Superior temporal gyrus (tissue), 1 donor: ENCODE results near the gene DLX1.
A peak's percentile ranks its signal among the peaks of the same experiment; 100 is the strongest.
"Not testable (repeated sequence)": the region's sequence is repeated elsewhere in the genome, so short reads cannot be mapped to it uniquely, and the experiment has no call there.

Experiments used
- DNase-seq: peaks from one replicate; pipeline ENCODE4 v3.0.0-alpha.2; 2016; ENCODE audit errors: extremely low spot score

DLX1 gene

DNA sequence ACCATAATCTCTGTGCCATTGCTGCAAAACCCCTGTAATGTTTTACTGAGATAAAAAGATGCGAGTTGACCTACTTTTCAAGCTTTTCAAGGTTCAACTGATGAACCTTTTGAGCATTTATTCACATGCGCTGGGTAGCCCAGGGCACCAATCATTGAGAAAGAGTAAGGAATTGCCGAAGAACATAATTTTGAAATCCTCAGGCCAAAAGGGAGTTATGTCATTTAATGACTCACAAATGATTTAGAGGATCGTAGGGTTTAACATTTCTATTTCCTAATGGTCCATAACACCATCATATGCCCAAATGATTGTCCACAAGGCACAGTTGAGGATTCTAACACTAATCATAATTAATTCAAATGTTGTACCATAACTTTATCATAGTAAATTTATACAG, 20.2 kb upstream of the DLX1 start:
- no peak for DNase-seq

DNA sequence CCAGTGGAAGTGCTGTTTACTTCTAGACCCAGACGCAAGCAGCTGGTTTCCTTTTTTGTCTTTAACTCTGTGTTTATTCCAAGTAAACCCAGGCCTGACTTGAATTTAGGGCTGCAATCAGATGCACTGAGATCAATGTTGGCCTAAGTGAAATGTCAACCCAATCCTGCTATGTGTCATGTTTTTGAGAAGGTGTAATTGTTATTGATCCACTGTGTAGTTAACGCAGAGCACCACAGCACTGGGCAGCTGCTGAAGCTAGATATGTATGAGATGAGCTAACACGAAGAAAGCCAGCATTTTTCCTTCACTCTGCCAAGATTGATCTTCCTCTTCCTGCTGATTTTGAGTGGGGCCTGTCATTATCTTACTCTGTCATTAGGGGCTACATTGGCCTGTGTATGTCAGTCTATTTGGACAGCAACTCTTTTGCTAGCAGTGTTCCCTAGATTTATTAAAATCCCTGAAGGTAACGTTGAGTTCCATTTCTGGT, 18.9 kb upstream of the DLX1 start:
- peak; percentile 10 for DNase-seq

DNA sequence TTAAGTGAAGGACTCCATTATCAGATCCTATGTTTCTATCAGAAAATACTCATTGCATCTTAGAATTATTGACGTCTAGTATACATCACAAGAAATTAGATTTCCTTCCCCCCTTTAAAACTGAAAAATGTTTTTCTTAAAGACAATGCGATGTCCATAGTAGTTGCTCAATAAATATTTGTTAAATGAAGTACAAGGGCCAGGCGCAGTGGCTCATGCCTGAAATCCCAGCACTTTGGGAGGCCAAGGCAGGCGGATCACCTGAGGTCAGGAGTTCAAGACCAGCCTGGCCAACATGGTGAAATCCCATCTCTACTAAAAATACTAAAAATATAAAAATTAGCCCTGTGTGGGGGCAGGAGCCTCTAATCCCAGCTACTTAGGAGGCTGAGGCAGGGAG, 17.4 kb upstream of the DLX1 start:
- not testable (repeated sequence) for DNase-seq

DNA sequence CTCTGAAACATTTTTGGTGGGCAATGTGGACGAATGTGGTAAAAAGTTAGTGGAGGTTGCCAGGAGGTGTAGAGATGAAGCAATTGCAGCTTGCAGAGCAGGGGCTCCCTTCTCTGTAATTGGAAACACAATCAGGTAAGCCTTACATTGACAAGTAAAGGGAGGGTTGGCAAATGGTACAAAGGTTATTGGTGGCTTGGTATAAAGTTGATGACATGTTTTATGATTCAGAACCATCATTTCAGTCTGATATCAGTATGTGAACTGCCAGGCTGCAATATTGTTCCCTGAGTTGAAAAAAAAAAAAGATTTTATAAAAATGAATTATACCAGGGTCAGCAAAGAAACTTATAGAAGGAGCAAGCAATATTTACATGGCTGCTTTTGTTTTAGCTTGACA, 14.4 kb upstream of the DLX1 start:
- no peak for DNase-seq

DNA sequence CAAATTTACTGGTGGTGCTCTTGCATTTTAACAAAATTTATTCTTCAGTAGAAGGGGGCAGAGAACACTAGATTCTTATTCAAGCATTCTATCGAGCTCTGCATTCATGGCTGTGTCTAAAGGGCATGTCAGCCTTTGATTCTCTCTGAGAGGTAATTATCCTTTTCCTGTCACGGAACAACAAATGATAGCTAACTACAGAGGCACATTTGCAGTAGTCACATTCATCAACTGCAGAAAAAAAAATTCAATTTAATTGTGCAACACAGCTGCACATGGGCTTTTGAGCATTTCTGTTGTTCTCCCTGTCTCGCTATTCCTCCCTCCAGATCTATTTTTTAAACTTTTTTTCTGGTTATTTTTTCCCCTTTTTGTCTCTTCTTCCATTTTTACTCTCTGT, 13.0 kb upstream of the DLX1 start:
- DNase-seq, result no peak

DNA sequence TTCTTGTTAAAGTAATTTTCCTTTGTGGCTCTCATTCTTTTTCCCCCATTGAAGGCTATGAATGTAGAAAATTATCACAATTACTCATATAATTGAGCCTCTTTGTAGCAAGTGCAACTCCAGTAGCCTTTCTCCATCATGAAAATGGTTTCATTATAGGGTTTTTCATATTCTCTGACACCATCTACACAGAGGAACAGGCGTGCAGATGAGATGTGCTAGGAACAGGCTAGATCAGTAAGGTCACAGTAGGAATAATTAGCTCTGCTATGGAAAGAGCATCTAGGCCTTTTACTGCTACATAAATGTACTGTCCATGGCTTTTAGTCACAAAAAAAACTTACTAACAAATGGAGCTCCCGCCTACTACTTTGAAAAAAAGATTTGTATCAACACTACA, 12.6 kb upstream of the DLX1 start:
- DNase-seq, result no peak

DNA sequence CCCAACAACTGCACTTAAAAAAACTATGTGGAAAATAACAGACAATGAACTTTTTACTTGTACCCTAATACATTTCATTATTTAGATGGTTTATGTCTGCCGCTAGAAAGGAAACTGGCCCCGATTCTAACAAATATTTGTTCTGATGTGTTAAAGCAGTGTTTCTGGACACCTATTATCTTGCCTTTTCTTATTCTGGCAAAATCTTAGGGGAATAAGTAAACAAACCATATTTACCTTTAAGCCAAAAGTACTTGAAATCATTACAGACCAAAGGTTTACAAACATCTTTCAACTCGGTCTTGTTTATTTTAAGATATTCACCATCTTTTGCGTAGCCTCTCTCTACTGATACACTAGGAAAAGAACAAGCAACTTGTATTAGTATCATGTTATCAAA, 11.8 kb upstream of the DLX1 start:
- no peak for DNase-seq

DNA sequence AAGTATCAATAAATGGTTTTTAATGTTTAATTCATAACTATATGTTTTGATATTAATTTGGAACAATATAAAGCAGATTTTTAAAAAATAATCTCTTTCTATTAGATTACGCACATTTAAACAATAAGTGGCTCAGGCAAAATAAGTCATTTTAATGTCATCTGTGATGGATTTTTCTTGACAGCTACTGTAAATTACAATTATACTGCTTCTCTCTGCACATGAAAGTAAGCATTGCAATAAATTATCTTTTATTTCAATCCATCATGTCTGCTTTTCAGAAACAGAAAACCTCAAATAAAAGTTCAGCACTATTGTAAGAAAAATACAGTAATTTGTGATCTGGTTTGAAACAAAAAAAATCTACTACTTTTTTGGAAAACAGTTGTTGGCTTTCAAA, 11.1 kb upstream of the DLX1 start:
- DNase-seq, result no peak

DNA sequence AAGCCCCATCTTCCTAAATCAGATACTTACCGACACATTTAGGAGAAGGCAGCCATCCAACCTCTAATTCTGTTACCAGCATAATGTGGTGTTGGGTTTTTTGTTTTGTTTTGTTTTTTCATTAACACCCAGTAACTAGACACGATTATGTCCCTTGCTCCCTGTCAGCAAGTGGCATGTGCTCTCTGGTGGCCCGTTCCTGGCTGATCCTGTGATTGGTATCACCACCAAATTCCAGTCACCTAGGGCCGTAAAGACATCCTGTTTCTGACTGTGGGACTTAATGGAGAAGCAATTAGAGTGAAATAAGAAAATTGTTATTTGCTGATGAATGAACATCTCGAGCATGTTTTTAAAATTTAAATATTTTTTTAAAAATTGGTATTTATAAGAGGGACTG, 5.9 kb upstream of the DLX1 start:
- no peak for DNase-seq

DNA sequence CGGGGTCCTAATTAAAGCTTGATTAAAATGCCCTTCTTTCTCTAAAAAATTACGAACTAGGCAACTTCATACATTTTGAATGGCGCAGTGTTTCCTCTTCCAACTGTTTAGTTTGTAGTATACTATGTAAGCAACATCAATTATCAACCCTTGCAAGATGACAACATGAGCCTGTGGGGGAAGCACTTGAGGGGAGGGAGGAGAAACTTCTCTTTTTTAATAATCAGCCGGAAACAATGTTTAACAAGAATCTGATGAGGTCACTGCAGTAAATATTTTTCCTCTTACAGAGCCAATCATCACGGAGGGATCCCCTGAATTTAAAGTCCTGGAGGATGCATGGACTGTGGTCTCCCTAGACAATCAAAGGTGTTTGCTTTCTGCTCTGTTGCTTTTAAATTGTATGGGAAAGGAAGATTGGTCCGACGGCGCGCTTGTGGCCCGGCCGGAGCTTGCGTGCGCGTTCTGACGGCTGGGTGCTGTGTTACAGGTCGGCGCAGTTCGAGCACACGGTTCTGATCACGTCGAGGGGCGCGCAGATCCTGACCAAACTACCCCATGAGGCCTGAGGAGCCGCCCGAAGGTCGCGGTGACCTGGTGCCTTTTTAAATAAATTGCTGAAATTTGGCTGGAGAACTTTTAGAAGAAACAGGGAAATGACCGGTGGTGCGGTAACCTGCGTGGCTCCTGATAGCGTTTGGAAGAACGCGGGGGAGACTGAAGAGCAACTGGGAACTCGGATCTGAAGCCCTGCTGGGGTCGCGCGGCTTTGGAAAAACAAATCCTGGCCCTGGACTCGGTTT, 5.3 kb upstream of the DLX1 start:
- DNase-seq, result no peak

DNA sequence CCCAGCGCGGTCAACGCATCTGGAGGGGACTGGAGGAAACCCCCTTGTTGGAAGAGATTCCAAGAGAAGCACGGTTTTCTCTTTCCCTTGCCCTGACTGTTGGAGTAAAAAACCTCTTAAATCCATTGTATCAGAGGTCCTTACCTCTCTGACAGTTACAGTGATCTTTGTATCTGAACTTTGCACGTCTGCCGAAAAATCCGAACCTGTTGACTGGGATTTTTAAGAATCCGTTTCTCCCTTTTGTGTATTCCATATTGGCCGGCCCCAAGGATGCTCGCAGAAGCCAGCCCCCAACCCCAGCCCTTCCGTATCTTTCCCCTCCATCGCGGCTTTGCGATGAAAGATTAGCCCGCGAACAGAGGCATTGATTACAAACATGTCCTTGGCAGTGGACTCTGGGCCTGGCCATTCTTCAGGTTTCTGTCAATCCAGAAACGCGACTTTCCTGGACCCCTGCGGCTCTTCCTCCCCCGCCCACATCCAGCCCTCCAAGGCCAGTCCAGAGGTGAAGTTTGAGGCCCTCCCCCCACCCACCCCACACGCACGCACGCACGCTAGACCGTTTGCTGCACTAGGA, 4.6 kb upstream of the DLX1 start:
- DNase-seq, result no peak

DNA sequence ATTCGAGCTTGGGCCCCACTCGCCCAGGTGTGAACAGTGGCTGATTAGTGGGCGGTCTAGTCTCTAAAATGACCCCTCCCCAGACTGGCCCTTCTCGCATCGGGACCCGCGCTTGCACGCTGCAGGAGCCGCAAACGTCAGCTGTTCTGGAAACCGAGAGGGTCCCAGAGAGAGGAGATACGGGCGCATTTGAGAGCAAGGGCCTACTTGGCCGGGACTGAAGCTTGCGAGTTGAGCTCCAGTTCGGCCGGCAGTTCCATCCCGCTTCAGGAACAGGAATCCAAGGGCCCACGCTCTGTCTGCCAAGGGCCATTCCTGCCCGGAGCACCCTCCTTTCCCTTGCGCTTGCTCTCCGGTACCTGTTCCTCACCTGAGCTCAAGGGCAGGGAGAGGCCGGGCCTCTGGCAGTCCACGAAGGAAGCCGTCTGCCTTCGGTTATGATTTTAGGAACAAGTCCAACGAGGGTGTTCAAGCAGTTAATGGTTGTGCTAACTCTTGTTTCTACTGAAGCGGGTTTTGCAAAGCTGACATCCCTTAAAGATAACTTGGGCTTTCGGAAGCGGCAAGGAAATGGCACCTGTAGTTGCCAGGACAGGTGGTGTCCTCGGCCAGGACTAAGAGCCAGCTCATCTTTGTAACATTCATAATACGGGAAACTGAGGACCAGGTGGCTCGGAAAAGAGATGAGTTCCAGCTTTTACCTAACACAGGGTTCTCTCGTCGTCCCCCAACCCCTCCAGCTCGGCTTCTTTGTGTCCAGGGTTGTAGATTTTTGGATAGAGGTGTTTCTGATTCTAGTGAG, 3.9 kb upstream of the DLX1 start:
- DNase-seq, result no peak

DNA sequence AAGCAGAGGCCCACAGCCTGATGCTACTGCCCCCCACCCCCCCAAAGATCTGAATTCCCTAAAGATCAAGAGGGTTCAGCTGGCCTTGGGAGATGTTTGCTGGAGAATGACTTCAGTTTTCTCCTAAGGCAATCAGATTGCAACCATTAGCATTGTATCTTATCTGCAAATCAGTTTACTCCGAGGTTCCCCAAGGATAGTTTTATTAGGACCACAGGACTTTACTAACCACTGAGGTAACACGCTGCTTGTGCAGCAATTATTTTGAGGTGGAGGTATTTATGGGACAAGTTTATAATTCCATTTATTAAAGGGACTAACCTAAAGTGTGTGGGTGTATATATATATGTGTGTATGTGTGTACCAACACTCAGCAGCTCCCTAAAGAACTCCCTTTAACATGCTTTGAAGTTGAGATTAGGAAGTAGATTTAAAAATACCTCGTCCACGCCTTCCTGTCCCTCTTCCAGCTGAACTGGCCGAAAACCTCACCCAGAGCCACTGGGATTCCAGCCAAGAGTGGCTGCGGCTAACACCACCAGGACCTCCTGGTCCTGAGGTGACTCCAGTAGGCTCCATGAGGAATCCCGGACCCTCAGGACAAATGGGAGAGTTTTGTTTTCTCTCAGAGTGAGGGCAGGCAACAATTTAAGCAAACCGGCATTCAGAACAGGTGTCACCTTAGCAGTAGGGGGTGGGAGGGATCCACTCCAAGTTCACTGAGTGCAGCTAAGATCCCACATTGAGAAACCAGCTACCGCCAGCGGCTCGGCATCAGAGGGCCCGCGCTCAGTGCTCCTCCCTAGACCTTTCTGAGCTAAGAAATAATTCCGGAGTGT, 3.0 kb upstream of the DLX1 start:
- no peak for DNase-seq

DNA sequence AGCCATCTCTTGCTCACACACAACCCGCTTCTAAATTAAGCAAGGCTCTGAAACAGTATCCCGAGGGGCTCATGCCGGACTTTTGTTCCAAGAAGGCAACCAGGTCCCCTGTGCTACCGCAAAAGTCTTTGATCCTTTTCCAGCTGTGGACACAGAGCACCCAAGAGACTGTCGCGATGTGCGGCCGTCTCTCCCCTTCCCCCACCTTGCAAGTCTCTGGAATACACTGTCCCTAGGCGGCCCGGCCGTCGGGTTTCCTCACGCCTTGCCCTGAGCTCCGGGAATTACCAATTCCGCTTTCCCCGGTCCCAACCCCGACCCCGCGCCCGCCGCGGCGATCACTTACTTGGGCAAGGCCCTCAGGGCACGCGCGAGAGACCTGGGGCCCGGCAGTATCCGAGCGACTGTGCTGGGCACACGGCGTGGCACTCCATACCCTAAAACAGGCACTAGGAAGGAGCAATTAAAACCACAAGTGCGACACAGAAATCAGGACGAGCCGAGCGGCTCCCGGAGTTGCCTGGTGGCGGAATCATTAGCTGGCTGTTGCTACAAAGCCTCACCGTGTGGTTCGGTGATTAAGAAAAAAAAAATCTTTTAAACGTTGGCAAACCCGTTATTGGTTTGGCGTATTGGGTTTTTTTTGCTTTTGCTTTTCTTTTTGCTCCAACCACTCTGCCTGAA, 2.2 kb upstream of the DLX1 start:
- DNase-seq, result no peak

DNA sequence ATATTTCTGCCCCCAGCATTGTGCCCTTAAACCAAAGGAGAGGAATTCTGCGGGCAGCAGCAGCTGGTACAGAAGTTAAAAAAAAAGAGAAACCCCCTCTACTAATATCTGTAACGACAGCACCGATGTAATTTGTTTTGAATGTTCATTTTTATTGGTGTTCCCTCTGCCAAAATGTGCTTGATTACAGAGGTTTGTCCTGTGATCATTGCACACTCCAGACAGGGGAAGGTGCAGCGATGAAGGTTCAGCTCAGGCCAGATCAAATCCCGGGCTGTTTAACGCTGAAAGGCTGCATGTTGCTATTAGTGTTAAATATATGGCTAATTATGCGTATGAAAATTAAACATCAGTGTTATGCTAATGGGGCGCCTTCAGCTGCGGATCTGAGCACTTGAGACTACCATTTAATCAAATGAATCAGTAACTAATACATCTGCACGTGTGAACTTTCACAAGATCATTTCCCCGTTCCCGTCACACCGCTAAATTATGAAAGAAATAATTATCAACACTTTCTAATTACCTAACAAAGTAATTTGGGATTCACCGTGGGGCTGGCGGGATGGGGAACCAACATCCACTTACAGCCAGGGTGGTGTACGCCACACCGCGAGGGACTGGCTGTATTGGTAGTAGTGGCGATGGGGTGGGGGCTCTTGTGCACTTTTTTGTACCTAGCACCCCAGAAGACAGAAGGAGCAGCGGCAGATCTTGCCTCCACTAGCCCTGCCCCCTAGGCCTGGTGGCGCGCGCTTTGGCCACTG, 1.5 kb upstream of the DLX1 start:
- DNase-seq, result no peak

DNA sequence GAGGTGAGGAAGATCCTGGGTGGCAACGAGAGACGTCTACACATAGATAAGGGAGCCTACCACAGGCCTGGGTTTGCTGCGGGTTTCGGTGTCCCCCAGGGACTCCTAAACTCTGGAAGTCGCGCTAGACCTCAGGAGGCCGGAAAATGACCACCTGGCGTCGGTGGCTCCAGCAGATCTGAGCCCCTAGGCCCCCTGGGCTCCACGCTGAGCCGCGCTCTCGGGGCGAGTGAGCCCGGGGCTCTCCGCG, 987 bp upstream of the DLX1 start:
- DNase-seq, result no peak

DNA sequence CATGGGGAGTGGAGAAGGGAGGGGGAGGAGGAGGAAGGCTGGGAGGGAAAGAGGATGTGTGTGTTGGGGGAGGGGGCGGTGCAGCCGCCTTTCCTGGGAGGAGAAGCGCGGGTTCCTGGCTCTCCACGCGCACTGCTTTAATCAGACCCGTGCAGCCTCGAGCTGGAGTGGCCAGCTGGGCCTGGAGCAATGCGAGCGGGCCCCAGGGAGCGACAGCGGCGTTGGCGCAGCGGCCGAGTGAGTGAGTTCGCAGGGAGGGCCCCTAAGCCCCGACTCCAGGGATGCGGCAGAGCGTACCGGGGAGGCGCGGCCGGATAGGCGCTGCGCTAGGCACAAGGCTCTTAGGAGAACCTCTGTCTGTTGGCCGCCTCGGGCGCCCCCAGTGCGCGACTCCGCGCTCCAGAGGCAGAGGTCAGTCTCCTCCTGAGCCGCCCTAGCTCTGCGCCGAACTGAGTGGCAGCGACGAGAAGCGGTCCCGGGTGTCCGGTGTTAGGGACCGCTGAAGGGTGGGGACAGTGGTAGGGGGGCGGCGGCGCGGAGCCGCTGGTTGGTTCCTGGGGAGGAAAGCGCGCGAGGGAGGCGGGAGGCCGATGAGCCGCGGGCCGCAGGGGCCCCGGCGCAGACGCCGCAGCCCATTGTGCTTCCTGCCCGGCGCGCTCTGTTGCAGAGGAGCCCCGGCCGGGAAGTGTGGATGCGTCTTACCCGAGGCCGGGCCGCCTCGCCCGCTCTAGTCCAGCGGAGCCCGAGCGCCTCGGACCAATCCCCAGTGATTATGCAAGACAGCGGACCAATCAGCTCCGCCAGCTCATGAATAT, 455 bp upstream of the DLX1 start:
- peak; percentile 60 for DNase-seq

DNA sequence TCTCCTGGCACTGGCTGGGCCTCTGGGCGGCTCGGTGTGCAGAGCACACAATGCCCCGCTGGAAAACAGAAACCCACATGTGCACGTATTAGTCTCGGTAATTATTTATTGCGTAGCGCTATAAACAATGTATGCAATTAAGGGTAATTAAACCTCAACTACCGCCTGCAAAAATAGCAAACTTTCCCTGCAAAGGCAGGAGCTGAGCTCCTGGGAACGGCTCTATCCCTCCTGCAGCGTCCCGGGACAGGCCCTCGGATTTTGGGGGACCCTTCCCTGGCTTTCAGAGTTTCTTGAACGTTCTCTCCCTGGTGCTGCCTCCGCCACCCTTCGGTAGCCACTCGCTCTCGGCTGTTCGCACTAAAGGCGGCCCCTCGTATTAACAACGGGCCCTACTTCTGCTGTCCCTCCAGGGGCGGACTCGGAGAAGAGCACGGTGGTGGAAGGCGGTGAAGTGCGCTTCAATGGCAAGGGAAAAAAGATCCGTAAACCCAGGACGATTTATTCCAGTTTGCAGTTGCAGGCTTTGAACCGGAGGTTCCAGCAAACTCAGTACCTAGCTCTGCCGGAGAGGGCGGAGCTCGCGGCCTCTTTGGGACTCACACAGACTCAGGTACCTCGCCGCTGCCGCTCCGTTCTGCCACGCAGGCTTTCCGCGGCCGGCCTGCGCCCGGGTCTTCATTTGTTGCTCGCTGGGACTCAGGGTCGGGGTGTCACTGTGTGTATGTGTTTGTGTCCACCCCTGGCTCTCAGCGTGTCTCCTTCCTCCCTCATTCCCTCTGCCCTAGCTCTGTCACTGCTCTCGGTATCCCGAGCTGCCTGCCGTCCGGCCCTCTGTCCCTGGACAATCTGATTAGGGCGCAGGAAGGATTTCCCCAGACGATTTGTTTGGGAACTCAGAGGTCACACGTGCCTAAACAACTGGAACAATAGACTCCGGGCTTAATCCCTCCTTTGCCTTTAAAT, 1.2 kb downstream of the DLX1 start:
- no peak for DNase-seq
